SIG-M5 treated with dmso at 0.1 percent for 504 hours (cell line): ENCODE results near the gene HIVEP1.

Experiments used
- DNase-seq: peaks from one replicate; lab custom pipeline; 2025; ENCODE audit not compliant: unreplicated experiment; lab: John Stamatoyannopoulos, UW

HIVEP1 gene

GRCh38 chr6:11992086-11992485, 20.0 kb upstream of the HIVEP1 start:
- no peak for DNase-seq

- no peak for DNase-seq
Measured at GRCh38 chr6:11994875-11995461, 17.1 kb upstream of the HIVEP1 start.

GRCh38 chr6:11996751-11997150, 15.4 kb upstream of the HIVEP1 start:
- no peak for DNase-seq

- no peak for DNase-seq
Measured at GRCh38 chr6:11999246-11999645, 12.9 kb upstream of the HIVEP1 start.

GRCh38 chr6:12000174-12000573, 11.9 kb upstream of the HIVEP1 start:
- no peak for DNase-seq

GRCh38 chr6:12001004-12001705, 11.0 kb upstream of the HIVEP1 start:
- DNase-seq: no peak

GRCh38 chr6:12001706-12002435, 10.2 kb upstream of the HIVEP1 start:
- DNase-seq: no peak

- DNase-seq: no peak
Measured at GRCh38 chr6:12007473-12007872, 4.6 kb upstream of the HIVEP1 start.

GRCh38 chr6:12007887-12008286, 4.2 kb upstream of the HIVEP1 start:
- DNase-seq: no peak

GRCh38 chr6:12008366-12009179, 3.5 kb upstream of the HIVEP1 start:
- DNase-seq: peak; percentile 52

GRCh38 chr6:12009180-12009685, 2.9 kb upstream of the HIVEP1 start:
- DNase-seq: no peak

- DNase-seq: no peak
Measured at GRCh38 chr6:12009876-12010634, 2.1 kb upstream of the HIVEP1 start.

- peak; percentile 96 for DNase-seq
Measured at GRCh38 chr6:12010635-12011275, 1.4 kb upstream of the HIVEP1 start.

GRCh38 chr6:12011276-12012037, 655 bp upstream of the HIVEP1 start:
- DNase-seq: peak; percentile 96

- peak; percentile 48 for DNase-seq
Measured at GRCh38 chr6:12012558-12013306, 620 bp downstream of the HIVEP1 start.

- no peak for DNase-seq
Measured at GRCh38 chr6:12013307-12013719, 1.2 kb downstream of the HIVEP1 start.

GRCh38 chr6:12014027-12014872, 2.1 kb downstream of the HIVEP1 start:
- DNase-seq: peak; percentile 6

- DNase-seq: no peak
Measured at GRCh38 chr6:12014873-12015149, 2.7 kb downstream of the HIVEP1 start.
